ENCODE measurements around the gene BANF1.

GRCh38 chr11:65978391-65979238 is 23.7 kb upstream of the BANF1 start:
- TF ChIP-seq, protein P1, sequence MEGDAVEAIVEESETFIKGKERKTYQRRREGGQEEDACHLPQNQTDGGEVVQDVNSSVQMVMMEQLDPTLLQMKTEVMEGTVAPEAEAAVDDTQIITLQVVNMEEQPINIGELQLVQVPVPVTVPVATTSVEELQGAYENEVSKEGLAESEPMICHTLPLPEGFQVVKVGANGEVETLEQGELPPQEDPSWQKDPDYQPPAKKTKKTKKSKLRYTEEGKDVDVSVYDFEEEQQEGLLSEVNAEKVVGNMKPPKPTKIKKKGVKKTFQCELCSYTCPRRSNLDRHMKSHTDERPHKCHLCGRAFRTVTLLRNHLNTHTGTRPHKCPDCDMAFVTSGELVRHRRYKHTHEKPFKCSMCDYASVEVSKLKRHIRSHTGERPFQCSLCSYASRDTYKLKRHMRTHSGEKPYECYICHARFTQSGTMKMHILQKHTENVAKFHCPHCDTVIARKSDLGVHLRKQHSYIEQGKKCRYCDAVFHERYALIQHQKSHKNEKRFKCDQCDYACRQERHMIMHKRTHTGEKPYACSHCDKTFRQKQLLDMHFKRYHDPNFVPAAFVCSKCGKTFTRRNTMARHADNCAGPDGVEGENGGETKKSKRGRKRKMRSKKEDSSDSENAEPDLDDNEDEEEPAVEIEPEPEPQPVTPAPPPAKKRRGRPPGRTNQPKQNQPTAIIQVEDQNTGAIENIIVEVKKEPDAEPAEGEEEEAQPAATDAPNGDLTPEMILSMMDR (IDR thresholded peaks at IDR 0.05; ENCODE audit: low read depth, low read length), result no peak
- no peak for TF ChIP-seq EZH2phosphoT487 (IDR thresholded peaks at IDR 0.05; ENCODE audit: low read depth)
